ENCODE data around the gene TF. TPM values are rescaled to one million over a fixed set of nuclear protein-coding genes. Genes with fewer than 3 reads are reported as not detected.

The TF gene
- total RNA-seq, 1 donor from 2014 or later: 4.4 TPM

DNA sequence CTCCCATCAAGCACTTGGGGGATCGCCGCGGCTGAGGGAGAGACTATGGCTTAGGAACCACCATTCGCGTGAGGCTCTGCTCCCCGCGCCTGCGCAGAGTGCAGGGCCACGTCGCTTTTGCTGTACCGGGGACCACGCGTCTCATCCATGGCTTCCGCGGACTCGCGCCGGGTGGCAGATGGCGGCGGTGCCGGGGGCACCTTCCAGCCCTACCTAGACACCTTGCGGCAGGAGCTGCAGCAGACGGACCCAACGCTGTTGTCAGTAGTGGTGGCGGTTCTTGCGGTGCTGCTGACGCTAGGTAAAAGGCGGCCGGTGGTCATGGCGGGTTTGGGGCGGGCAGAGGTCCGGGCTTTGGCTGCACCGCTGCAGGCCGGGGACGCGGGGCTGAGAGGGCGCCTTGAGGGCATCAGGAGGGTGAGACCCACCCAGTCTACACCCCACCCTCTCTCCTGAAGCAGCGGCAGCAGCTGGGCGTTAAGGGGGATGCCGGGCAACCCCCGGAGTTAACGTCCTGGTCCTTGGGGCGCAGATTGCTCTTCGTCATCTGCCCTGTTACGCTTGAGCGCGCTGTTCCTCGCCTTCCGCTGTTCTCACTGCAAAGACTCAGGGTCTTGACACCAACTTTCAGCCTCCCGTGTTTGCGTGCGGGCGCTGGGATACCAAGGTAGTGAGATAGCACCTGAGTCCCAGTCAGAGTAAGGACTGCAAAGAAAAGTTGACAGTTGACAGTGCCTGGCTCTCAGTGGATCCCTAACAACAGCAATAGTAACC, 59.7 kb downstream of the TF start, which contains the start of gene SRPRB:
TSS of gene SRPRB (plus strand) at position 114 of the 774 bp plus-strand sequence. CDS start at position 148, 34 bp downstream.
- TF ChIP-seq, protein P1, sequence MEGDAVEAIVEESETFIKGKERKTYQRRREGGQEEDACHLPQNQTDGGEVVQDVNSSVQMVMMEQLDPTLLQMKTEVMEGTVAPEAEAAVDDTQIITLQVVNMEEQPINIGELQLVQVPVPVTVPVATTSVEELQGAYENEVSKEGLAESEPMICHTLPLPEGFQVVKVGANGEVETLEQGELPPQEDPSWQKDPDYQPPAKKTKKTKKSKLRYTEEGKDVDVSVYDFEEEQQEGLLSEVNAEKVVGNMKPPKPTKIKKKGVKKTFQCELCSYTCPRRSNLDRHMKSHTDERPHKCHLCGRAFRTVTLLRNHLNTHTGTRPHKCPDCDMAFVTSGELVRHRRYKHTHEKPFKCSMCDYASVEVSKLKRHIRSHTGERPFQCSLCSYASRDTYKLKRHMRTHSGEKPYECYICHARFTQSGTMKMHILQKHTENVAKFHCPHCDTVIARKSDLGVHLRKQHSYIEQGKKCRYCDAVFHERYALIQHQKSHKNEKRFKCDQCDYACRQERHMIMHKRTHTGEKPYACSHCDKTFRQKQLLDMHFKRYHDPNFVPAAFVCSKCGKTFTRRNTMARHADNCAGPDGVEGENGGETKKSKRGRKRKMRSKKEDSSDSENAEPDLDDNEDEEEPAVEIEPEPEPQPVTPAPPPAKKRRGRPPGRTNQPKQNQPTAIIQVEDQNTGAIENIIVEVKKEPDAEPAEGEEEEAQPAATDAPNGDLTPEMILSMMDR (IDR thresholded peaks at IDR 0.05; ENCODE audit: unreplicated experiment): no peak
- peak within 1 kb of the TSS; percentile 95 for H3K4me3 Mint-ChIP-seq (ENCODE audit: low read depth)

DNA sequence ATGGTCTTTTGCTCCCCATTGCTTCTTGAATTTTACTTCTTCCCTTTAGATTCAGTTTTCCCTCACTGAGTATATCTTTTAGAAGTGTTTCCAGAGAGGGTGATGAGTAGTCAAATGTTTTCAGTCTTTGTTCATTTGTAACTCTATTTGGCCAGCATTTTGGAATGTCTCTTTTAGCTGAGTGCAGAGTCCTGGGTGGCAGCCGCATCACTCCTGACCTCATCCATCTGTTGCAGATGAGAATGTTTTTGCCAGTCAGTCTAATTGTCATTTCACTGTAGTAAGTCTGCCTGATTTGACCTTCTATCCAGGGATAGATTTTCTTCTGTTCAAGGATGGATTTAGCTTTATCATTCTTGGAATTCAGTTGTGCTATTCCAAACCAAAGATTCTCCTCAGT, 66.7 kb downstream of the TF start:
- Mint-ChIP-seq H3K36me3 (ENCODE audit: insufficient read depth) (peaks cover 18% of the 10 kb centered on the region), H3K27me3 (no peaks in the 10 kb centered on the region), H3K4me1 (ENCODE audit: low read depth) (peaks cover 3% of the 10 kb centered on the region), H3K4me3 (ENCODE audit: low read depth) (no peak overlapping the region), H3K27ac (peak overlapping the region; percentile 10), H3K9me3 (ENCODE audit: low read depth) (no peaks in the 10 kb centered on the region)
- DNase-seq (ENCODE audit: low spot score, unreplicated experiment): no peak
- TF ChIP-seq, protein P1 (IDR thresholded peaks at IDR 0.05; ENCODE audit: unreplicated experiment): no peak

More for the DNA sequence above, 59.7 kb downstream of the TF start, which contains the start of gene SRPRB:
- Mint-ChIP-seq H3K9me3 (ENCODE audit: low read depth) (no peaks in the 10 kb centered on the region), H3K36me3 (ENCODE audit: insufficient read depth) (peaks cover 6% of the 10 kb centered on the region), H3K27me3 (peaks cover 16% of the 10 kb centered on the region), H3K27ac (peak within 1 kb of the TSS; percentile 88), H3K4me1 (ENCODE audit: low read depth) (peaks cover 17% of the 10 kb centered on the region)
- peak; percentile 84 for DNase-seq (ENCODE audit: low spot score, unreplicated experiment)

DNA sequence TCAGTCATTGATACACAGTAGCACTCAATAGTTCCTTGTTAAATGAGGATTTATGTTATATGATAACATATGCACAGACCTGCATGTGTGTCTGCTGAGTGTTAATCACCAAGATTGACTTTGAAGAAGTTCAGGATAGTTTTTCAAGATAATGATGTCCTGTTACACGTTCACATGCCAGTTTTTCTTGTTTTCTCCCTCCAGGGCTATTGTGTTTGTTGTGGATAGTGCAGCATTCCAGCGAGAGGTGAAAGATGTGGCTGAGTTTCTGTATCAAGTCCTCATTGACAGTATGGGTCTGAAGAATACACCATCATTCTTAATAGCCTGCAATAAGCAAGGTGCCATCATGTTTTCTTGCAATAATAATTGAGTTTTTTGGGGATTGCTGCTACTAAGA, 69.2 kb downstream of the TF start:
- Mint-ChIP-seq H3K27ac (no peak overlapping the region), H3K9me3 (ENCODE audit: low read depth) (no peaks in the 10 kb centered on the region), H3K4me1 (ENCODE audit: low read depth) (peaks cover 1% of the 10 kb centered on the region), H3K36me3 (ENCODE audit: insufficient read depth) (peaks cover 15% of the 10 kb centered on the region), H3K27me3 (no peaks in the 10 kb centered on the region), H3K4me3 (ENCODE audit: low read depth) (no peak overlapping the region)
- TF ChIP-seq, protein P1 (IDR thresholded peaks at IDR 0.05; ENCODE audit: unreplicated experiment): no peak
- DNase-seq (ENCODE audit: low spot score, unreplicated experiment): no peak

DNA sequence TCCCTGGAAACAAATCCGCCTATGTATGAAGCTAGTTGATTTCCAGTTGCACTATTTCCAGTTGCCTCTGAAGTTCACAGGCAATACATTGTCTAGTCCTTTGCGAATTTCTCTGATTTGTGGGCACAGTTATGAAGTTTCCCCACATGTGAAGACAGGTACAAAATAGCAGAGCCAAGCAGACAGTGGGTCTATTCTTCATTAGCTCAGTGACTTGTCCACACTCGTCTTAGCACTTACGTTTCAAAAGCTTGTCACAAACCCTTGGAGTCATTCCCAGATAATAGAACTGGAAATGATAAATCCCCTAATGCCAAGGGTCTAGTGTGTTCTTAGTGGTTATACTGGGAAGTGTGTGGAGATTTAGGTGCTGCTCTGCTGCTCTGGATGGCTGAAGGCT, 73.9 kb downstream of the TF start:
- H3K27ac Mint-ChIP-seq: no peak overlapping the region
- TF ChIP-seq, protein P1 (IDR thresholded peaks at IDR 0.05; ENCODE audit: unreplicated experiment): no peak
- peaks cover 15% of the 10 kb centered on the region for H3K36me3 Mint-ChIP-seq (ENCODE audit: insufficient read depth)
- H3K27me3 Mint-ChIP-seq: no peaks in the 10 kb centered on the region
- no peak overlapping the region for H3K4me3 Mint-ChIP-seq (ENCODE audit: low read depth)
- no peaks in the 10 kb centered on the region for H3K4me1 Mint-ChIP-seq (ENCODE audit: low read depth)
- H3K9me3 Mint-ChIP-seq (ENCODE audit: low read depth): no peaks in the 10 kb centered on the region
- no peak for DNase-seq (ENCODE audit: low spot score, unreplicated experiment)

DNA sequence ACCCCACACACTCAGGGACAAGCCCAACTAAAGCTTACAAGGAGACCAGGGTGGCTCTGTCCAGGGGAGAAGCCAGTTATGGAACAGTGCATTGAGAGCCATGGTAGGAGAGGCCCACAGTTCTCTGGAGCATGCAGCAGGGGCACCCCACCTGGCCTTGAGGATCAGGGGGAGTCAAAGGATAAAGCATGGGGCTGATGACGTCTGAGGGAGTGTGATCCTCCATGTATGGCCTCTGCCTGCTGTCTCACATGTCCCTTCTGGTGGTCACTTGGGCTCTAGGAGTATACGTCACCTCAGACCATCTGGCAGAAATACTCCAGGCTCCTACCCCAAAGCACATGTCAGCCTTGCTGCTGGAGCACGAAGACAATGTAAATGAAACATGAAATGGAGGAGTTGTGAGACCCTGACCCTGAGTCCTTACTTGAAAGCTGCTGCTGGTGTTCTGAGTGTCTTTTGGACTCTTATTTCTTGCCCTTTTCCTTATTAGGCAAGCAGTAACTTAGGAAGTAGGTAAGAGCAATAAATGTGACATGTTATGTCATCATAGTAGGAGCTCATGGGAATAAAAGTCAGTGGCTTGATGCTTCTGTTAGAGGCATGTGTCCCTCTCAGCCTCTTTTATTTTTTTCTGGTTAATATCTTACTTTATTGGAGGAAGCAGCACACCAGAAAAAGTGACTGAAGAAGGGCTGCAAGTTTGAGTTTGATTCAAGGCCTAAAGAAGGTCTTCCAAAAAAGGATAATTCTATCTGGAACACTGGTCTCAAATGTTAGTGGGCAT, 74.9 kb downstream of the TF start:
- Mint-ChIP-seq H3K27me3 (no peaks in the 10 kb centered on the region), H3K9me3 (ENCODE audit: low read depth) (no peaks in the 10 kb centered on the region), H3K27ac (no peak overlapping the region), H3K36me3 (ENCODE audit: insufficient read depth) (peaks cover 10% of the 10 kb centered on the region), H3K4me1 (ENCODE audit: low read depth) (no peaks in the 10 kb centered on the region), H3K4me3 (ENCODE audit: low read depth) (no peak overlapping the region)
- DNase-seq (ENCODE audit: low spot score, unreplicated experiment): no peak
- TF ChIP-seq, protein P1 (IDR thresholded peaks at IDR 0.05; ENCODE audit: unreplicated experiment): no peak
